HG03442 (cell line): ENCODE results near the gene FNDC1.

Experiments used
- ATAC-seq: cut with Tn5 transposase; IDR thresholded peaks from one replicate; pipeline ENCODE4 v1.9.1; 2021; ENCODE audit warnings: mild to moderate bottlenecking, moderate library complexity; ENCODE audit not compliant: unreplicated experiment

Gene FNDC1

DNA sequence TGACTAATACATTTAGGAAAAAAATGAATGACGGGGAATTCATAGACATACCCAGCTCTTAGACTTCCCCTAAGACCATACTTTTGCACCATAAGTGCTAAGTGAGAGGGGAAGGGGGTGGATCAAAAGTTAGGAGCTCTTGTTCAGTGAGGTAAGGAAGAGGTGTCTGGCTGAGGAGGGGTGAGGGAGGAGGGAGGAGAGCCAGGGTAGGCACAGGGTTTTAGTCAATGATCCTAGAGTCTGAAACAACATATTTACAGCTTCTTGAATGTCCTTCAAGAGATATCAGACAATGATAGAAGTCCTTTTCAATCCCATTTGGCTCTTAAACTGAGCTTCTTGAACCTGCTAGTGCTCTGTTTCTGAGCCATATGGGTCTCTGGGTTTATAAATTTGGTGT, 135.4 kb downstream of the FNDC1 start:
- ATAC-seq: no peak

- ATAC-seq: no peak
Measured at GRCh38 chr6:159305159-159305558, 136.0 kb downstream of the FNDC1 start.

- ATAC-seq: no peak
Measured at GRCh38 chr6:159305804-159306537, 136.8 kb downstream of the FNDC1 start.

- no peak for ATAC-seq
Measured at GRCh38 chr6:159307246-159307790, 138.1 kb downstream of the FNDC1 start.

GRCh38 chr6:159308198-159308597, 139.0 kb downstream of the FNDC1 start:
- ATAC-seq: no peak

- no peak for ATAC-seq
Measured at GRCh38 chr6:159309723-159310122, 140.5 kb downstream of the FNDC1 start.

GRCh38 chr6:159311618-159312017, 142.4 kb downstream of the FNDC1 start:
- peak; percentile 49 for ATAC-seq

DNA sequence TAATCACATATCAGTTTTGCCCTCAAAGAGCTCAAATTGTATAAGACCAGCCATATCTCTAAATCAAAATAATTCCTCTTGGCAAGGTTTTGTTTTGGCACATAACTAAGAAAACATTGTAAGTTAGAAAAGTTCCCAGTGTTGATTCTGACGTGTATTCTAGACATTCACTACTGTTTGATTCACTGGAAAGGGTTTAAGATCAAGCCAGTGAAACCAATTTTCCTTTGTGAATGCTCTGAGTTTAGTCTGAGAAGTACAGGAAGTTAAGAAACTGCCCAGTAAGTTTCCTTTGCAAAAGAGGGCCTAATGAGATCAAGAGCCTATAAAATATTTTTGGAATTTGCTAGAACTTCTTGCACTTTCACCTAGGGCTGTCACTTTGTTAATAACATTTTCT, 143.0 kb downstream of the FNDC1 start:
- ATAC-seq: no peak

DNA sequence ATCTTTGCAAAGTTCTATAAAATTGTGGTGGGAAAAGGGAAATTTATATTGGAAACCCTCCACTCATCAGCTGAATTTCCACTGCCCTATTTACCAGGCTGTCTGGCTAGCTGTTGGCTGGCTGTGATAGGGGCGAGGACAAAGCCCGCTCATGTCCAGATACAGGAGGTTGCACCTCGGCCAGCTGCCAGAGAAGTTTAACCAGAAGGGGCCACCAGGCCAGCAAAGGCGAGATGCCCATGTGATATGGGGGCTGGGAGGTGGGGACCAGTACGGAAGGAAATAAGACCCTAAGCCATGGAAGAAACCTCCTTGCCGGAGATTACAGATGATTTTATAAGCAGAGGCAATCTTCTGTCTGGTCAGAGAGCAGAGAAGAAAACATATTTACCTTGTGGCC, 143.8 kb downstream of the FNDC1 start:
- ATAC-seq: no peak

GRCh38 chr6:159315562-159315961, 146.4 kb downstream of the FNDC1 start:
- no peak for ATAC-seq

- ATAC-seq: no peak
Measured at GRCh38 chr6:159317430-159317829, 148.2 kb downstream of the FNDC1 start.

DNA sequence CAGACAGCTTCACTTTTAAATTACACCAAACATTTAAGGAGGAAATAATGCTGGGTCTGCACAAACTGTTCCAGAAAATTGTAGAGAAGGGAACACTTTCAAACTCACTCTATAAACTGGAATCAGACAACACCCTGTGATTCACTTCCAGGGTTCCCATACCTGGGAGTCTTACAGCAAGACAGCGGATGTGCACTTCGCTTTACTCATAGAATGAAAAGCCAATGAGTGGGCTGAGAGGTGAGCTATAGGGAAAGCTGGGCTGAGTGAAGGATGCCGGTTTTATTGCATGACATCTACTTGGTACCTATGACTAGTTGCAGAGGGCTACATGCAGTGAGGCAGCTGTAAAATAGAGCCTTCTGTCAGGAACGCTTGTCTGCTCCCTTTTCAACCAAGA, 152.1 kb downstream of the FNDC1 start:
- no peak for ATAC-seq
